Thyroid gland (tissue), 4 donors: ENCODE data around the gene ARMC3.

Source experiments
- POLR2A ChIP-seq, 2 donors: fragments of 450-650 bp; IDR thresholded peaks; one replicate each; pipeline ENCODE4 v1.6.1; 2017; ENCODE audit warnings: antibody characterized with exemption in 2 of 2, mild to moderate bottlenecking in 2 of 2, moderate library complexity in 1 of 2
- TF ChIP-seq, protein P1 (sequence below), 6 experiments: fragments of 200-600 bp in 3 of 6; fragments of 450-650 bp in 3 of 6; sonication (generic) in 3 of 6; IDR thresholded peaks; one replicate each; pipeline ENCODE4 v1.5.1; 2016 to 2019; ENCODE audit warnings: antibody characterized with exemption in 6 of 6, mild to moderate bottlenecking in 2 of 6, inconsistent platforms in 1 of 6, moderate library complexity in 1 of 6

DNA sequence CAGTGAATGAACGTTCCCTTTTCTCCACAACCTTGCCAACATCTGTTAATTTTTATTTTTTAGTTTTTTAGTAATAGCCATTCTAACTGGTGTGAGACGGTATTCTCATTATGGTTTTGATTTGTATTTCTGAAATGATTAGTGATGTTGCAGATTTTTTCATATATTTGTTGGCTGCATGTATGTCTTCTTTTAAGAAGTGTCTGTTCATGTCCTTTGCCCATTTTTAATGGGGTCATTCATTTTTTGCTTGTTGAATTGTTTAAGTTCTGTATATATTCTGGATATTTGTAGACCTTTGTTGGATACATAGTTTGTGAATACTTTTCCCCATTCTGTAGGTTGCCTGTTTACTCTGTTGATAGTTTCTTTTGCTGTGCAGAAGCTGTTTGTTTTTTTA, 93.6 kb downstream of the ARMC3 start:
- TF ChIP-seq, protein P1, sequence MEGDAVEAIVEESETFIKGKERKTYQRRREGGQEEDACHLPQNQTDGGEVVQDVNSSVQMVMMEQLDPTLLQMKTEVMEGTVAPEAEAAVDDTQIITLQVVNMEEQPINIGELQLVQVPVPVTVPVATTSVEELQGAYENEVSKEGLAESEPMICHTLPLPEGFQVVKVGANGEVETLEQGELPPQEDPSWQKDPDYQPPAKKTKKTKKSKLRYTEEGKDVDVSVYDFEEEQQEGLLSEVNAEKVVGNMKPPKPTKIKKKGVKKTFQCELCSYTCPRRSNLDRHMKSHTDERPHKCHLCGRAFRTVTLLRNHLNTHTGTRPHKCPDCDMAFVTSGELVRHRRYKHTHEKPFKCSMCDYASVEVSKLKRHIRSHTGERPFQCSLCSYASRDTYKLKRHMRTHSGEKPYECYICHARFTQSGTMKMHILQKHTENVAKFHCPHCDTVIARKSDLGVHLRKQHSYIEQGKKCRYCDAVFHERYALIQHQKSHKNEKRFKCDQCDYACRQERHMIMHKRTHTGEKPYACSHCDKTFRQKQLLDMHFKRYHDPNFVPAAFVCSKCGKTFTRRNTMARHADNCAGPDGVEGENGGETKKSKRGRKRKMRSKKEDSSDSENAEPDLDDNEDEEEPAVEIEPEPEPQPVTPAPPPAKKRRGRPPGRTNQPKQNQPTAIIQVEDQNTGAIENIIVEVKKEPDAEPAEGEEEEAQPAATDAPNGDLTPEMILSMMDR (IDR thresholded peaks at IDR 0.05): no peak
- no peak for TF ChIP-seq POLR2A (IDR thresholded peaks at IDR 0.05)
